ENCODE data around the gene PADI1. TPM values are rescaled to one million over a fixed set of nuclear protein-coding genes. Genes with fewer than 3 reads are reported as not detected.

The PADI1 gene
- polyA plus RNA-seq, 1 experiment, result not detected

DNA sequence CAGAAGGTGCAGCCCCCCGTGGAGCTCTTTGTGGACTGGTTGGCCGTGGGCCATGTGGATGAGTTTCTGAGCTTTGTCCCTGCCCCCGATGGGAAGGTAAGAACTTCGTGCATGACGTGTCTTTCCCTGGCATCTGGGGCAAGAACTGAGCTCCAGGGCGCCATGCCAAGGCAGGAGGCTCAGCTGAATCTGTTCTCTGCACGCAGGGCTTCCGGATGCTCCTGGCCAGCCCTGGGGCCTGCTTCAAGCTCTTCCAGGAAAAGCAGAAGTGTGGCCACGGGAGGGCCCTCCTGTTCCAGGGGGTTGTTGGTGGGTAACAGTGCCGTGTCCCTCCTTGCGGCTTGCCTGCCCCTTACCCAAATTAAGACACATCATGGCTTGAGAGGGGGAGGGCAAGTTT is 71.6 kb downstream of the PADI1 start:
- peaks cover 15% of the 10 kb centered on the region for H3K27me3 ChIP-seq (ENCODE audit: control insufficient read depth, insufficient read depth, low read length)
- no peak for TF ChIP-seq CTCF (IDR thresholded peaks at IDR 0.05; ENCODE audit: low read depth, low read length)
- no peak overlapping the region for H3K27ac ChIP-seq (ENCODE audit: low read depth, low read length)
- POLR2A ChIA-PET, result interaction anchor here (0.6 kb wide), 1 partner anchor 24 kb away, joined by 3 read pairs; no protein-coding TSS in a partner anchor
- H3K4me3 ChIP-seq (ENCODE audit: low read depth, low read length), result no peak overlapping the region
- no peaks in the 10 kb centered on the region; the same call in 1 of the 2 replicates for H3K9me3 ChIP-seq (ENCODE audit: control insufficient read depth, insufficient read depth, low read length)
- CTCF ChIA-PET, result interaction anchor here (1.5 to 1.7 kb wide), 2 partner anchors 11 to 42 kb away, joined by 3 to 4 read pairs; no protein-coding TSS in a partner anchor
- DNase-seq (ENCODE audit: low read depth, low spot score), result no peak

- Histone ChIP-seq H3K27ac (ENCODE audit: low read depth, low read length) (no peak overlapping the region), H3K4me3 (ENCODE audit: low read depth, low read length) (no peak overlapping the region), H3K9me3 (ENCODE audit: control insufficient read depth, insufficient read depth, low read length) (no peaks in the 10 kb centered on the region; the same call in 1 of the 2 replicates), H3K27me3 (ENCODE audit: control insufficient read depth, insufficient read depth, low read length) (peaks cover 16% of the 10 kb centered on the region)
- DNase-seq (ENCODE audit: low read depth, low spot score), result no peak
- CTCF ChIA-PET, result no interaction called here
- POLR2A ChIA-PET, result no interaction called here
- TF ChIP-seq CTCF (IDR thresholded peaks at IDR 0.05; ENCODE audit: low read depth, low read length), result no peak
These were observed 72.7 kb downstream of the PADI1 start for GRCh38 chr1:17277511-17278159.

DNA sequence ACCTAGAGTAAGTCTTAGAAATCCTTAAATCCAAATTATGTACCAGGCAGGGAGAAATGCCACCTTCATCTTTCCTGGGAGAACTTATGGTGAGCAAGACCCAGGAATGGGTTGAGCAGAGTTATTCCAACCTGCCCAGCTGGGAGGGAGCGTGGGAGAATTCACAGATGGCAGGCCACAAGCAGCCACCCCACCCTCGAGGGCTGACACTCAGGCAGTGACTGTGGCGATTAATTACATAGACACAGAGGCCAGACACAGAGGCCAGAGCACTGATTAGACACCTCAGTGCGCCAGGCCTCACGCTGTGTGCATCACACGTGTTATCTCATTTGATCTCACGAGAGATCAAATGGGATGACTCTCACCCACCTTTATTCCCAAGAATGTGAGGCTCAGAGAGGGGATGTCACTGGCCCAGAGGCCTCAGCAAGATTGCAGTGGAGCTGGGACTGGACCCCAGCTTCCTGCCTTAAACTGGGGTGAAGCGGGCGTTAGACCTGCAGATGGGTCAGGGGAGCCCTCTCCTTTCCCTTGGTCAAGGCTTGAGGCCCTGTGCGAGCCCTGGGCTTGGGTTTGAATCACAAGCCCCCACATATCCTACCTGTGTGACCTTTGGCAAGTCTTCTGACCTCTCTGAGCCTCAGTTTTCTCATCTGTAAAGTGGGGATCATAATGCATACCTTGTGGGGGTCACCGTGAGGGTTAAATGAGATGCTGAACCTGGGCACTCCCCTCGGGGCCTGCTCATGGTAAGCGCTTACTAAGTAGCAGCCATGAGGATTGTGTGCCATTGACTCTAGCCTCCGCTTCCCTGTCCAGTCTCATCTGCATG is 74.3 kb downstream of the PADI1 start:
- POLR2A ChIA-PET, result no interaction called here

DNA sequence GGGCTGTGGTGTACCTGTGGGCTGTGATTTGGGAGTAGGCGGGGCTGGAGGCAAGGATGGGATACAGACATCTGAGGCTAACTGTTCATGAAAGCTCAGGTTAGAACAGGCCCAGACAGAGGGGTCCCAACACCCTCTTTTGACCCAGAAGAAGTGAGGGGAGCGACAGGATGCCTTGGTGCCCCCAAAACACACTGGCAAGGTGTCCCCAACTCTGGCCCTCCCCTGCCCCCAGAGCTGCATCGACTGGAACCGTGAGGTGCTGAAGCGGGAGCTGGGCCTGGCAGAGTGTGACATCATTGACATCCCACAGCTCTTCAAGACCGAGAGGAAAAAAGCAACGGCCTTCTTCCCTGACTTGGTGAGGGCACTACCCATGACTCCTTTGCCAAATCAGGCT is 75.5 kb downstream of the PADI1 start:
- H3K27me3 ChIP-seq (ENCODE audit: control insufficient read depth, insufficient read depth, low read length), result peaks cover 34% of the 10 kb centered on the region
- CTCF ChIA-PET, result no interaction called here
- no peak for TF ChIP-seq CTCF (IDR thresholded peaks at IDR 0.05; ENCODE audit: low read depth, low read length)
- POLR2A ChIA-PET, result no interaction called here
- no peaks in the 10 kb centered on the region for H3K9me3 ChIP-seq (ENCODE audit: control insufficient read depth, insufficient read depth, low read length)
- no peak overlapping the region for H3K4me3 ChIP-seq (ENCODE audit: low read depth, low read length)
- no peak for DNase-seq (ENCODE audit: low read depth, low spot score)
- H3K27ac ChIP-seq (ENCODE audit: low read depth, low read length), result no peak overlapping the region

More for the DNA sequence above, 74.3 kb downstream of the PADI1 start:
- no peak overlapping the region for H3K27ac ChIP-seq (ENCODE audit: low read depth, low read length)
- H3K9me3 ChIP-seq (ENCODE audit: control insufficient read depth, insufficient read depth, low read length), result no peaks in the 10 kb centered on the region
- TF ChIP-seq CTCF (IDR thresholded peaks at IDR 0.05; ENCODE audit: low read depth, low read length), result no peak
- no peak for DNase-seq (ENCODE audit: low read depth, low spot score)
- H3K4me3 ChIP-seq (ENCODE audit: low read depth, low read length), result no peak overlapping the region
- CTCF ChIA-PET, result interaction anchor here (0.8 kb wide), 1 partner anchor 153 kb away, joined by 4 read pairs; no protein-coding TSS in a partner anchor
- H3K27me3 ChIP-seq (ENCODE audit: control insufficient read depth, insufficient read depth, low read length), result peaks cover 29% of the 10 kb centered on the region

DNA sequence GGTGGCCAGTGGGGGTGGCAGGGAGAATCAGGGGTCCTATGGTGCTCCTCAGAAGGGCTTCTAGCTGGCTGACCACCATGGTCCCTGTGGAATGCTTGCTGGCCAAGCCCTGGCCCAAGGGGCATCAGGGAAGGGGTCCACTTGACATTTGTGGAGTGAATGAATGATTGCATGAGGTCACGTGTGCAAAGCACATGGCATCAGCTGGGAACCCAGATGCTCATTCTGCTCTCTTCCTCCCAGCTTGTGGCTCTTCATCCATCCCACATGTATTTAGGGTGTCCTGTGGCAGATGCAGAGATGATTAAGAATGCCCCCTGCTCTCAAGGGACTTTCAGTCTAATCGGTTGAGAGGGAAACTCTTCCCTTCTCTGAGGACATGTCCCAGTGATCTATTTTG is 76.0 kb downstream of the PADI1 start:
- Histone ChIP-seq H3K9me3 (ENCODE audit: control insufficient read depth, insufficient read depth, low read length) (no peaks in the 10 kb centered on the region), H3K27ac (ENCODE audit: low read depth, low read length) (no peak overlapping the region), H3K27me3 (ENCODE audit: control insufficient read depth, insufficient read depth, low read length) (peaks cover 36% of the 10 kb centered on the region), H3K4me3 (ENCODE audit: low read depth, low read length) (no peak overlapping the region)
- POLR2A ChIA-PET, result no interaction called here
- no peak for DNase-seq (ENCODE audit: low read depth, low spot score)
- CTCF ChIA-PET, result no interaction called here
- TF ChIP-seq CTCF (IDR thresholded peaks at IDR 0.05; ENCODE audit: low read depth, low read length), result no peak

Measured in AG04450 (cell line).